Right cardiac atrium (tissue), 5 donors: ENCODE measurements around the gene PHTF2. TPM values are rescaled to one million over a fixed set of nuclear protein-coding genes. Genes with fewer than 3 reads are reported as not detected.

Experiments used
- ATAC-seq, 2 donors: fragments of 200-7000 bp; cut with Tn5 transposase; one replicate each; pipeline versions ENCODE4 v1.8.0 to v1.9.1; 2020; ENCODE audit warnings: moderate library complexity in 2 of 2, mild to moderate bottlenecking in 1 of 2
- DNase-seq, 3 donors: peaks; one replicate each; pipeline ENCODE4 v3.0.0-alpha.2; 2020
- H3K27ac ChIP-seq: one replicate; pipeline ENCODE4 v1.5.1; 2013; ENCODE audit warnings: mild to moderate bottlenecking, low read length, control low read depth, moderate library complexity
- H3K27me3 ChIP-seq: one replicate; pipeline ENCODE4 v1.6.1; 2013; ENCODE audit not compliant: control insufficient read depth, insufficient read depth
- H3K4me1 ChIP-seq: one replicate; pipeline ENCODE4 v1.6.1; 2013; ENCODE audit warnings: low read length; ENCODE audit not compliant: control insufficient read depth, insufficient read depth
- H3K4me3 ChIP-seq: one replicate; pipeline ENCODE4 v1.5.1; 2013; ENCODE audit warnings: low read length, control low read depth
- H3K9me3 ChIP-seq: one replicate; pipeline ENCODE4 v1.6.1; 2013; ENCODE audit warnings: low read length; ENCODE audit not compliant: control insufficient read depth
- WGBS: extraction: QIAGEN DNeasy Blood & Tissue Kit; methylation state at CpG from one replicate; pipeline ENCODE4 v1.1.7; 2013; 5-methylcytosine and 5-hydroxymethylcytosine counted together
- intact Hi-C, 4 donors: fragments of 100-400 bp; cut with DNase I; formaldehyde crosslinking; loops; one replicate each; pipeline versions ENCODE4 v1.11.0 to v1.14.0; 2022 to 2023
- long read RNA-seq, 4 donors: library from polyadenylated mRNA; unstranded; transcript quantifications; one replicate each; pipeline ENCODE4 v2.0.0, GENCODE V29; 2020 to 2021
- polyA plus RNA-seq: library from polyadenylated mRNA; stranded (reverse); fragments of 200-250 nt; gene quantifications from one replicate; pipeline ENCODE4 v1.2.3, GENCODE V29; 2013
- total RNA-seq, 4 donors: library from RNA; stranded (reverse); fragmentation: NEBNext Ultra II Directional; extraction: Animal tissue kit (Norgen Biotek cat#: 25700); gene quantifications; one replicate each; pipeline ENCODE4 v1.2.1, GENCODE V29; 2021
- donor health status: healthy with polysubstance abuse.
- donor health status: DM: no; HTN: yes; CAD: no.
- donor health status: DM: no; HTN: no; CAD: no.
- donor health status: DM: no; HTN: yes; CAD: no; lungs with severe emphysema.
- donor health status: DM: yes; HTN: yes; CAD: no.

Gene PHTF2
- total RNA-seq (10 to 100 TPM; 17.9 to 20.3 (median 18.3) TPM), polyA plus RNA-seq (8.4 TPM)
- long read RNA-seq, donor 1, full-length matches to known transcripts = 13 of 17 reads
- long read RNA-seq, donor 1, partial matches to known transcripts = 2 of 17 reads
- long read RNA-seq, donor 1, other reads (novel, unspliced or antisense) = 2 of 17 reads
- long read RNA-seq, donor 2, full-length matches to known transcripts = 7 of 12 reads
- long read RNA-seq, donor 2, partial matches to known transcripts = 1 of 12 reads
- long read RNA-seq, donor 2, other reads (novel, unspliced or antisense) = 4 of 12 reads
- long read RNA-seq, donor 3, full-length matches to known transcripts = 16 of 30 reads
- long read RNA-seq, donor 3, partial matches to known transcripts = 5 of 30 reads
- long read RNA-seq, donor 3, other reads (novel, unspliced or antisense) = 9 of 30 reads
- long read RNA-seq, donor 4, full-length matches to known transcripts = 6 of 8 reads
- long read RNA-seq, donor 4, partial matches to known transcripts = 0 of 8 reads
- long read RNA-seq, donor 4, other reads (novel, unspliced or antisense) = 2 of 8 reads

GRCh38 chr7:77798394-77799077 is at the start of gene PHTF2, which contains the start of gene TMEM60:
PHTF2 (plus strand) TSS chr7:77798773.
TMEM60 (minus strand) TSS chr7:77798434; CDS start chr7:77794373, 4,061 bp downstream.
- under 1% methylated on average over 61 of the region's 61 CpGs for WGBS
- ATAC-seq (peak; percentile 98), DNase-seq (peak; percentile 98 to 99 (median 99))
- Histone ChIP-seq H3K9me3 (no peaks in the 10 kb centered on the region), H3K27me3 (no peaks in the 10 kb centered on the region), H3K27ac (peak within 1 kb of the TSS; percentile 53), H3K4me1 (no peaks in the 10 kb centered on the region), H3K4me3 (peak within 1 kb of the TSS; percentile 72)
- intact Hi-C loops = no loop called here

- Histone ChIP-seq H3K4me3 (no peak overlapping the region), H3K27ac (no peak overlapping the region), H3K9me3 (no peaks in the 10 kb centered on the region), H3K27me3 (no peaks in the 10 kb centered on the region), H3K4me1 (peaks cover 3% of the 10 kb centered on the region)
- ATAC-seq = no peak
- WGBS = 56% methylated on average over 2 of the region's 2 CpGs
- DNase-seq = no peak
- intact Hi-C loops = no loop called here
Measured at GRCh38 chr7:77752016-77752415, 46.6 kb upstream of the PHTF2 start.

GRCh38 chr7:77753173-77753572 is 45.4 kb upstream of the PHTF2 start:
- Histone ChIP-seq H3K9me3 (no peaks in the 10 kb centered on the region), H3K4me1 (peaks cover 3% of the 10 kb centered on the region), H3K4me3 (no peak overlapping the region), H3K27ac (no peak overlapping the region), H3K27me3 (no peaks in the 10 kb centered on the region)
- ATAC-seq (no peak), DNase-seq (no peak)
- 83% methylated on average over 1 of the region's 1 CpG for WGBS
- intact Hi-C loops = no loop called here

GRCh38 chr7:77757589-77757988 is 41.0 kb upstream of the PHTF2 start:
- Histone ChIP-seq H3K4me3 (no peak overlapping the region), H3K27me3 (no peaks in the 10 kb centered on the region), H3K9me3 (no peaks in the 10 kb centered on the region), H3K27ac (no peak overlapping the region), H3K4me1 (no peaks in the 10 kb centered on the region)
- WGBS = 37% methylated on average over 1 of the region's 1 CpG
- intact Hi-C loops = loop anchor here in 1 of 4 donors (5.0 kb wide), 1 partner anchor 100 kb away; no protein-coding TSS in a partner anchor
- no peak for ATAC-seq
- no peak for DNase-seq

GRCh38 chr7:77759294-77759889 is 39.2 kb upstream of the PHTF2 start:
- Histone ChIP-seq H3K27me3 (no peaks in the 10 kb centered on the region), H3K27ac (no peak overlapping the region), H3K4me3 (no peak overlapping the region), H3K4me1 (no peaks in the 10 kb centered on the region), H3K9me3 (no peaks in the 10 kb centered on the region)
- ATAC-seq = peak; percentile 55 to 69
- intact Hi-C loops = loop anchor here in 3 of 4 donors (2.0 to 5.0 kb wide), 4 partner anchors 101 to 109 kb away; no protein-coding TSS in a partner anchor
- DNase-seq = no peak
- 2% methylated on average over 3 of the region's 3 CpGs for WGBS

GRCh38 chr7:77760809-77761453 is 37.6 kb upstream of the PHTF2 start:
- 89% methylated on average over 10 of the region's 10 CpGs for WGBS
- Histone ChIP-seq H3K9me3 (no peaks in the 10 kb centered on the region), H3K4me3 (no peak overlapping the region), H3K4me1 (no peaks in the 10 kb centered on the region), H3K27ac (no peak overlapping the region), H3K27me3 (no peaks in the 10 kb centered on the region)
- intact Hi-C loops = loop anchor here in 1 of 4 donors (10.0 kb wide), 1 partner anchor 106 kb away; no protein-coding TSS in a partner anchor
- ATAC-seq (no peak), DNase-seq (no peak)

GRCh38 chr7:77765481-77765880 is 33.1 kb upstream of the PHTF2 start:
- Histone ChIP-seq H3K27me3 (no peaks in the 10 kb centered on the region), H3K4me3 (no peak overlapping the region), H3K9me3 (no peaks in the 10 kb centered on the region), H3K27ac (no peak overlapping the region), H3K4me1 (peaks cover 1% of the 10 kb centered on the region)
- intact Hi-C loops = loop anchor here in 1 of 4 donors (10.0 kb wide), 1 partner anchor 111 kb away; no protein-coding TSS in a partner anchor
- 72% methylated on average over 3 of the region's 3 CpGs for WGBS
- DNase-seq (no peak), ATAC-seq (no peak)

- H3K4me3 ChIP-seq = no peak overlapping the region
- H3K27ac ChIP-seq = no peak overlapping the region
- intact Hi-C loops = loop anchor here in 1 of 4 donors (10.0 kb wide), 1 partner anchor 111 kb away; no protein-coding TSS in a partner anchor
- ATAC-seq (peak in 1 of 2 donors; percentile 20), DNase-seq (no peak)
- no peaks in the 10 kb centered on the region for H3K27me3 ChIP-seq
- WGBS = 92% methylated on average over 4 of the region's 4 CpGs
- no peaks in the 10 kb centered on the region for H3K9me3 ChIP-seq
- H3K4me1 ChIP-seq = peaks cover 1% of the 10 kb centered on the region
Measured at GRCh38 chr7:77765906-77766800, 32.4 kb upstream of the PHTF2 start.

- ATAC-seq = no peak
- DNase-seq = no peak
- Histone ChIP-seq H3K27me3 (no peaks in the 10 kb centered on the region), H3K4me1 (peaks cover 1% of the 10 kb centered on the region), H3K9me3 (no peaks in the 10 kb centered on the region), H3K27ac (no peak overlapping the region), H3K4me3 (no peak overlapping the region)
- 89% methylated on average over 6 of the region's 6 CpGs for WGBS
- intact Hi-C loops = loop anchor here in 1 of 4 donors (10.0 kb wide), 1 partner anchor 112 kb away; no protein-coding TSS in a partner anchor
Measured at GRCh38 chr7:77766801-77767605, 31.6 kb upstream of the PHTF2 start.
